SK-N-SH treated with all-trans-retinoic acid at 6 μM for 48 hours (cell line): ENCODE data around the gene CYP3A7.
"Not testable (repeated sequence)": the region's sequence is repeated elsewhere in the genome, so short reads cannot be mapped to it uniquely, and the experiment has no call there.

Source experiments
- PATZ1 ChIP-seq: fragments of 250-450 bp; sonication (Bioruptor Pico); IDR thresholded peaks from 2 replicates; pipeline ENCODE4 v1.8.0; 2020; ENCODE audit warnings: mild to moderate bottlenecking, moderate library complexity, borderline replicate concordance
- RARB ChIP-seq: fragments of 250-450 bp; sonication (Bioruptor Pico); IDR thresholded peaks from 2 replicates; pipeline ENCODE4 v1.8.0; 2021; ENCODE audit warnings: mild to moderate bottlenecking, moderate library complexity
- ZFP3 ChIP-seq: fragments of 250-450 bp; sonication (Bioruptor Pico); IDR thresholded peaks from 2 replicates; pipeline ENCODE4 v1.5.0; 2020; ENCODE audit warnings: mild to moderate bottlenecking, moderate library complexity
- ZFP30 ChIP-seq: fragments of 450-650 bp; formaldehyde crosslinking; IDR thresholded peaks from 2 replicates; pipeline ENCODE4 v1.5.0; 2022; ENCODE audit warnings: mild to moderate bottlenecking, moderate library complexity

- not testable (repeated sequence) for TF ChIP-seq RARB, ZFP30, PATZ1, ZFP3 (CRISPR knock-in tag)
These were observed 1.7 kb upstream of the CYP3A7 start for GRCh38 chr7:99736667-99737066.
